Activated CD8-positive, alpha-beta memory T cell treated with anti-CD3 and anti-CD28 coated beads for 48 hours (primary cell): ENCODE data around the gene FHIP1B.

ENCODE experiments used
- DNase-seq, 3 experiments: peaks; one replicate each; pipeline ENCODE4 v3.0.0-alpha.2; 2020; ENCODE audit warnings: low read depth in 2 of 3, low spot score in 2 of 3

FHIP1B gene

DNA sequence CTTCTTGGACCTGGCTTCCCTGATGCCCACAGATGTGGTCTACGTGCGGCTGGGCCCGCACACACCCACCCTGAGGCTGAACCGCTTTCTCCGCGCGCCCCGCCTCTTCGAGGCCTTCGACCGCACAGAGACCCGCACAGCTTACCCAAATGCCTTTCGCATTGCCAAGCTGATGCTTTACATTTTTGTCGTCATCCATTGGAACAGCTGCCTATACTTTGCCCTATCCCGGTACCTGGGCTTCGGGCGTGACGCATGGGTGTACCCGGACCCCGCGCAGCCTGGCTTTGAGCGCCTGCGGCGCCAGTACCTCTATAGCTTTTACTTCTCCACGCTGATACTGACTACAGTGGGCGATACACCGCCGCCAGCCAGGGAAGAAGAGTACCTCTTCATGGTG, 5.7 kb upstream of the FHIP1B start:
- DNase-seq: no peak

GRCh38 chr11:6238902-6239301, 4.5 kb upstream of the FHIP1B start, which contains the start of gene CNGA4:
TSS of gene CNGA4 (plus strand) at chr11:6239089. CDS start at chr11:6239207, 118 bp downstream.
- DNase-seq: no peak

DNA sequence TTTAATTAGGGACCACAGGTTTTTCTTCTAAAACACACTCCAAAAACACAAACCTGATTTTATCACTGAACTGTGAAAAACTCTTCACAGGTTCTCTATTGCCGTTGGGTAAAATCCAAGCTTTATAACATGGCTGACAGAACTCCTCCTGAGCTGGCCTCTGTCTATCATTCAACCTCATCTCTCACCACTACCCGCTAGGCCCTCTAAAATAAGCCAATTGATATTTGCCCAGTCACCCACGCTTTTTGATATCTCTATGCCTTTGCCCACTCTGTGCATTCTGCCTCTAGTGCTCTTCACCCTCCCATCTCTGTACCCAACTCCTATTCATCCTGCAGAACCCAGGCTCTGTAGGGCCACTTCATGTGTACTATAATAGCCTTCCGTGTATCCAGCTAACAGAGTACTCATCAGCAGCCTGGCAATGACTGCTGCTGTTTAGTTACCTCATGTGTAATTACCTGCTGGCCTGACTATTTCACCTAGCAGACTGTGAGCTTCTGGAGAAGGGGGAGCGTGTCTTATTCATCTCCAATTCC, 3.4 kb upstream of the FHIP1B start:
- DNase-seq: no peak

DNA sequence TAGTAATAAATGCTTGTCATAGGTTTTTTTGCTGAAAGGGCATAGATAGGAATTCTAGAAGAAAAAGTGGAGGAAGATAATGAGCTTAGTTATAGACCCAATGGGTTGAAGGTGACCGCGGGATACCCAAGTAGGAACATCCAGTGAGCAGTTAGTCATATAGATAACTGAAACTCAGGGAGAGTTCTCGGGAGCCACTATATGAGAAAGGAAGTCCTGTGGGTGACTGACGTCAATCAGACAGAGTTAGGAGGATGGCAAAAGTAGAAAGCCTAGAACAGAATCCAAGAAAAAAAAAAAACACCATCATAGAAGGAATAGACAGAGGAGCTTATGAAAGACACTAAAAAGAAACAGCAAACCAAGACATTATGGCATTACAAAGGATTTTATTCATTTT, 2.8 kb upstream of the FHIP1B start:
- DNase-seq: no peak

GRCh38 chr11:6233984-6234386, 451 bp downstream of the FHIP1B start:
- no peak for DNase-seq

GRCh38 chr11:6232899-6233298, 1.5 kb downstream of the FHIP1B start:
- DNase-seq: no peak

GRCh38 chr11:6229911-6230310, 4.5 kb downstream of the FHIP1B start:
- no peak for DNase-seq

- no peak for DNase-seq
Observed at GRCh38 chr11:6228520-6228919, 5.9 kb downstream of the FHIP1B start.

DNA sequence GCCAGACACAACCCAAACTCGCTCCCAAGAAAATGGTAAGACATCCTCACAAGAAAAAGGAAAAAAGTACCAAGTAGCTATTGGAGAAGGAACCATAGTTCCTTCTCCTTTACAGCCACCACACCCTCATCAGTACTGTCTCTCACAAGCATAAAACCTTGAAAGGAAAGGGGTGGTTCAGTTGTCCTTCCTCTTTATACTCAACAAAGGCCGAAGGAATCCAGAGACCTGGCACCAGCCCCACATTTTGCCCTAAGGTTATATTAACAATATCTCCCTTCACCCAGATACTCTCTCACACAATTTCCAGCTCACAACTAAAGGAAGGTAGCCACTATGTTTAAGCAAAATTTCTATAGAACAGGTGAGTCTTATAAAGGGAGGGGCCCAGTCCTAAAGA, 8.5 kb downstream of the FHIP1B start:
- DNase-seq: no peak

GRCh38 chr11:6225024-6225423, 9.4 kb downstream of the FHIP1B start:
- DNase-seq: no peak

- DNase-seq: no peak
Observed at GRCh38 chr11:6224421-6224820, 10.0 kb downstream of the FHIP1B start.

- DNase-seq: no peak
Observed at GRCh38 chr11:6223854-6224253, 10.6 kb downstream of the FHIP1B start.

DNA sequence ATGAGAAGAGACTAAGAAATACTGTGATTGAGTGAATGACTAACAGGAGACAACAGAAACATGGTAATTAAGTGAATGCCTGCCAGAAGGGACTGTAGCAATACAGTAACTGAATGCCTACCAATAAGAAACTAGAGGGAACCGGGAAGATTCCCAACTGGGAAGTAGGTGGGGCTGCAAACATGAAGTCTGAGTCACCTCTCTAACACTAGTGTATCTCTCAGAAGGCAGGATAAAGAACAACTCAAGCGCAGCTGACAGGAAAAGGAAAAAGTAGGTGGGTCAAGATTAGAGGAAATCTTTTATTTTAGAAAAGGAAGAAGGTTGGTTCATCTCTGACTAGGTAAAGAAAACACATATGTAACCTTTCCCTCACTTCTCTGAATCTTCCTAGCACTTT, 15.1 kb downstream of the FHIP1B start:
- no peak for DNase-seq

- no peak for DNase-seq
Observed at GRCh38 chr11:6217722-6218121, 16.7 kb downstream of the FHIP1B start.

DNA sequence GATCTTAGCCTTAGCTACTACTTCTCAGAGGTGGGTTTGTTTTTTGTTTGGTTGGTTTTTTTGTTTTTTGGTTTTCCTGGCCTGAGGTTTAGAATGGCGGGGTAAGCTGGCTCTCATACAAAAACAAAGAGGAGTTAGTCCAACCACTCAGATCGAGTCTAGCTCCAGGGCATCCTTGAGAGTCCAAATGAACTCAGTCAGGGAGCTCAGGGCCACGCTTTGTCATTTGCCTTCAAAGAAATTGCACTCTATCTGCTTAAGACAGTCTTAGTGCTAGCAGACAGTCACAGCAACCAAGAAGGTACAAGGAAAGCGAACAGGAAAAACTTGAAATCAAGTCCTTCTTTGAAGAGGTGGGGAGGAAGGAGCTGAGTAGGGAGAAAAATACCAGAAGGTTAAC, 17.9 kb downstream of the FHIP1B start:
- DNase-seq: no peak

- no peak for DNase-seq
Observed at GRCh38 chr11:6214530-6214929, 19.9 kb downstream of the FHIP1B start.

DNA sequence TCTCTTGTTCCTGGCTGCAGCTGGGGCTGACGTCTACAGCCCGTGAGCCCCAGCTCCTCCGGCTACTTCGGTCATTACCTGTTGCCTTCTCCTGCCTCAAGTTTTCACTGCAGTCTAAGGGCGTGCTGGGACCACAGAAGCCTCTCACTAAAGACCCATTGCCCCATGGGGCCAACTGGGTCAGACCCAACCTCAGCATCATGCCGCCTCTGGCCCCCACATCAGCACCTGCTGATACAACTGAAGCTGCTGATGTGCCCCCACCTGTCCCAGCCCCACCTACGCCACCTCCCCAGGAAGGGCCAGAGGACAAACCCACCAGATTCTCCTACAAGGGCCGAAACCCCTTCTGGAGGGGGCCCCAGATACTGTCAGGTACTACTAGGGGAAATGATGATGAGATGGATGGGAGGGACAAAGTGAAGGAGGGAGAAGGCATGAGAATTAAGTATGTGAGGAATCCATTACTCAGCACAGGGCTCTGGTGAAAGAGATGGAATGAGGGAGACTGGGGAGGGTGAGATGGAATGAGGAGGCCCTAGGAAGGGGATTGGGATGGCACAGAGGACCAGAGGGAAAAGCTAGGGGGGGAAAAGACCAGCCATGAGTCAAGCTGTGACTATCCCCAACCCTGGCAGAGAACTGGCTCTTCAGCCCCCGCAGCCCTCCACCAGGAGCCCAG, 24.0 kb downstream of the FHIP1B start:
- DNase-seq: no peak

DNA sequence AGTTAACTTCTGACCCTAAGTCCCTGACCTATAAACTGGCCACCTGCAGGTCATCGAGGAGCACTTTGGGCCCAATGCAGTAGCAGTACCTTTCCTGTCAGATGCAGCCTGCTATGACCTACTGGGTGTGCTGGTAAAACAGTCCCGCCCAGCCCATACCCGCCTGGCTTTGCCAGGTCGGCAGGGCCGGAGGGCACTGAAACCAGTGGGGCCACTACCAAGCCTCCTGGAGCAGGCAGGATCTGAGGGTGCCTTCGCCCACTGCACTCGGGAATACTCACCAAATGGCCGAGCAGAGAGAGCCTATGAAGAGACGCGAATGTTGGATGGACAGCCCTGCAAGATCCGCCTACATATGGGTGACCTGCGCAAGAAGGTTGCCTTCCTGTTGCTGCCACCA, 24.6 kb downstream of the FHIP1B start:
- no peak for DNase-seq

DNA sequence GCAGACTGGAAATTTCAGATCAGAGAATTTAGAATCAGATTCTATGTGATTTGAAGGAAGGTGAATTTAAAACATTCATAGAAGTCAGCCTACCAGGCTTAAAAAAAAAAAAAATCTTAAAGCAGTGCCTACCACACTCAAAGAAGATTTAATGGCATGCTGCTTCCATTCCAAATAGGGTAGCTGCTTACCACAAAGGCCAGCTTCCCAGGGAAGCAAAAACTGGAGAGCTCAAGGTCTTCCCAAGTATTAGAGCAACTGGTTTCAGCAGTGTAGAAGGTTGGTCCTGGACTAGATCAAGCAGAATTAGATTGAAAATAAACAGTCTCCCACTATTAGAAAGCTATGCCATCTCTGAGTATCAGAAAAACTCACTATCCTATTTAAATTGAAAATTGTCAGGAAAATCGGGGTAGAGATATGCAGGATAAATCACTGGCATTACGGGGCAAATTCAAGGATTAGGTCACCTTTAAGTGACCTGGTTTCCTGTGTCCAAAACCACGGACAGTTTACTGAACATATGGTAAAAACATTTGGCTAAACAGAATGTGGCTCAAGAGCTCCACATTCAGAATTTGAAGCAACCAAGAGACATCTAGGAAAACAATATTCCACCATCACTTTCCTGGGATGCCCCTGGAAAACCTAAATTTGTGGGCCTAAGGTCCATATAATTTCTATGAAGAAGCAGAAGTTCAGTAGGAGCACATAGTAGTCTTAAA, 27.8 kb downstream of the FHIP1B start:
- DNase-seq: no peak

DNA sequence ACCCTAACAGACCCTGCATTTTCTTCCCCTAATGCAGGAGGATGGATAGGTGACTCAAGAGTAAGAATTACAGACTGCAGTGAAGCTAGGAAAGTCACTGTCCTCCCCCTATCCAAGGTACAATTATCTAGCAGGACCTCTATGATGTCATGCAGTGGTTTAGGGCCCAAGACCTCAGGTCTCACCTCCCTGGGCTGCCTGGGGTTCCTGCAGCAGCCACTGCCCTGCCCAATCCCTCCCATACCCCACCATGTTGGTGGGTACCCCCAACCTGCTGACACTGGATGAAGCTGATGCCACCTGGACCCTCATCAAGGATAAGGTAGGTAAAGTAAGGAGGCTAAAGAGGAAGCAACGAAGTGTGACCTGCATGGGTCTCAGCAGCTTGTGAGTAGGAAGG, 29.1 kb downstream of the FHIP1B start, which contains the start of gene C11orf42:
Gene C11orf42 (plus strand): TSS at position 192 of the 400 bp plus-strand sequence. CDS start 59 bp downstream, at position 251.
- DNase-seq: no peak

GRCh38 chr11:6204706-6205105, 29.7 kb downstream of the FHIP1B start:
- DNase-seq: no peak

- no peak for DNase-seq
Observed at GRCh38 chr11:6203327-6203726, 31.1 kb downstream of the FHIP1B start.
